Measurements from ENCODE around the gene PCDHGA1.
"Not testable (repeated sequence)": the region's sequence is repeated elsewhere in the genome, so short reads cannot be mapped to it uniquely, and the experiment has no call there.

PCDHGA1 gene

DNA sequence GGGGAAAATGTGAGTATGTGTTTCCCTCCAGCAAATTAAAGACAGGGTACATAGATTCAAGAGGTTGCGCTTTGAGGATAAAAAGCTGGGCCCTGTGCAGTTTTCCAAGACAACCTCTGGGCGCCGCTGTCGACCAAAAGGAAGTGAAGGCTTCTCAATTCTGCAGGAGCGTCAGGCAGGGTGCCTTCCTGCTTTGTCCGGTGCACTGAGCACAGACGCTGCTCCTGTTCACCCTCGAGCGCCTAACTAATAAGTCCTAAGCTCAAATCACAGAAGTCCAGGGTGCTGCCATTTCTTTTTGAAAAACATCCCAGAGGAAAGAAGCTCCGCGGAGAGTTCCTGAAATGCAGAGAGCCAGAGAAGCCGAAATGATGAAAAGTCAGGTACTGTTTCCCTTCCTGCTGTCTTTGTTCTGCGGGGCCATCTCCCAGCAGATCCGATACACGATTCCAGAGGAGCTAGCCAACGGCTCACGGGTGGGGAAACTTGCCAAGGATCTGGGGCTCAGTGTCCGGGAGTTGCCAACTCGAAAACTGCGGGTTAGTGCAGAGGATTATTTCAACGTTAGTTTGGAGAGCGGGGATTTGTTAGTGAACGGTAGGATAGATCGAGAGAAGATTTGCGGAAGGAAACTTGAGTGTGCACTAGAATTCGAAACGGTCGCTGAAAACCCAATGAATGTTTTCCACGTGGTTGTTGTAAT lies 19.8 kb downstream of the PCDHGA1 start, which contains the start of gene PCDHGB1:
PCDHGB1 (plus strand) TSS at position 183 of the 703 bp plus-strand sequence; CDS start at position 345, 162 bp downstream.
- DNase-seq, result peak; percentile 48

DNA sequence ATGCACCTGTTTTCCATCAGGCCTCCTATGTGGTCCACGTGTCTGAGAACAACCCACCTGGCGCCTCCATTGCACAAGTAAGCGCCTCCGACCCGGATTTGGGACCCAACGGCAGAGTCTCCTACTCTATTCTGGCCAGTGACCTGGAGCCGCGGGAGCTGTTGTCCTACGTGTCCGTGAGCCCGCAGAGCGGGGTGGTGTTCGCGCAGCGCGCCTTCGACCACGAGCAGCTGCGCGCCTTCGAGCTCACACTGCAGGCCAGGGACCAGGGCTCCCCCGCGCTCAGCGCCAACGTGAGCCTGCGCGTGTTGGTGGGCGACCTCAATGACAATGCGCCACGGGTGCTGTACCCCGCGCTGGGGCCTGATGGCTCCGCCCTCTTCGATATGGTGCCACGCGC lies 21.3 kb downstream of the PCDHGA1 start:
- no peak for DNase-seq

DNA sequence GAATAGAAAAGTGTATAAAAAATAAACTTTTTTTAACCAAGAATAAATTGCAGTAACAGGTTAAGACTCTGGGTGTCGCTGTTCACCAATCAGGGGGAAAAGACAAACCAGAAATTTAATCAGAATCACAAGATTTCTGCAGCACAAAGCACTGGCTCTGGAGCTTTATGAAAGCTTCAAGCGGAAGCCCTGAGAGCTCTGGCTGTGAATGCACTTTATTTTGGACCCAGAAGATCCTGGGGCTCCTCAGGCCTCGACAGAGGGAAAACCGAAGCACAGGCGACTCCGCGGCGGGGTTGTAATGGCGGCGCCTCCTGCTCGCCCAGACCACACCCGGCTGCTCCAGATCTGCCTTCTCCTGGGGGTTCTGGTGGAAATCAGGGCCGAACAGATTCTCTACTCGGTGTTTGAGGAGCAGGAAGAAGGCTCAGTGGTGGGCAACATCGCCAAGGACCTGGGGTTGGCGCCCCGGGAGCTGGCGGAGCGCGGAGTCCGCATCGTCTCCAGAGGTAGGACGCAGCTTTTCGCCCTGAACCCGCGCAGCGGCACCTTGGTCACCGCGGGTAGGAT lies 24.7 kb downstream of the PCDHGA1 start, which contains the start of gene PCDHGA4:
PCDHGA4 (plus strand) TSS at position 122 of the 570 bp plus-strand sequence; CDS start at position 209, 87 bp downstream.
- no peak for DNase-seq

DNA sequence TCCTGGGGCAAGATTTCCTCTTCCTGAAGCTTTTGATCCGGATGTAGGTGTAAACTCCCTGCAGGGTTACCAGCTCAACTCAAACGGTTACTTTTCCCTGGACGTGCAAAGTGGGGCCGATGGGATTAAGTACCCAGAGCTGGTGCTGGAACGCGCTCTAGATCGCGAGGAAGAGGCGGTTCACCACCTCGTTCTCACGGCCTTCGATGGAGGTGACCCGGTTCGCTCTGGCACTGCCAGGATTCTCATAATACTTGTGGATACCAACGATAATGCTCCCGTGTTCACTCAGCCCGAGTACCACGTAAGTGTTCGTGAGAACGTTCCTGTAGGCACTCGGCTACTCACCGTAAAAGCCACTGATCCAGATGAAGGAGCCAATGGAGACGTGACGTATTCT lies 25.3 kb downstream of the PCDHGA1 start:
- no peak for DNase-seq

DNA sequence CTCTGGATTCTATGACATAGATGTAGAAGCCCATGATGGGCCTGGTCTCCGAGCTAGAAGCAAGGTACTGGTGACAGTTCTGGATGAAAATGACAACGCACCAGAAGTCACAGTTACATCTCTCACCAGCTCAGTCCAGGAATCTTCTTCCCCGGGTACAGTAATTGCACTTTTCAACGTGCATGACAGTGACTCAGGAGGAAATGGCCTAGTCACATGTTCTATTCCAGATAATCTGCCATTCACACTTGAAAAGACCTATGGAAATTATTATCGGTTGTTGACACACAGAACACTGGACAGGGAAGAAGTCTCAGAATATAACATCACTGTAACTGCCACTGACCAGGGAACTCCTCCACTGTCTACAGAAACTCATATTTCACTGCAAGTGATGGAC lies 25.8 kb downstream of the PCDHGA1 start:
- no peak for DNase-seq

DNA sequence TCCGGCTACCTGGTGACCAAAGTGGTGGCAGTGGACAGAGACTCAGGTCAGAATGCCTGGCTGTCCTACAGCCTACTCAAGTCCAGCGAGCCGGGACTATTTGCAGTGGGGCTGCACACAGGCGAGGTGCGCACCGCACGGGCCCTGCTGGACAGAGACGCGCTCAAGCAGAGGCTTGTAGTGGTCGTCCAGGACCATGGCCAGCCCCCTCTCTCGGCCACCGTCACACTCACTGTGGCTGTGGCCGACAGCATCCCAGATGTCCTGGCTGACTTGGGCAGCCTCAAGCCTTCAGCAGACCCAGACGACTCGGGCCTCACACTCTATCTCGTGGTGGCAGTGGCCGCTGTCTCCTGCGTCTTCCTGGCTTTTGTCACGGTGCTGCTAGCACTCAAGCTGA lies 26.6 kb downstream of the PCDHGA1 start:
- no peak for DNase-seq

DNA sequence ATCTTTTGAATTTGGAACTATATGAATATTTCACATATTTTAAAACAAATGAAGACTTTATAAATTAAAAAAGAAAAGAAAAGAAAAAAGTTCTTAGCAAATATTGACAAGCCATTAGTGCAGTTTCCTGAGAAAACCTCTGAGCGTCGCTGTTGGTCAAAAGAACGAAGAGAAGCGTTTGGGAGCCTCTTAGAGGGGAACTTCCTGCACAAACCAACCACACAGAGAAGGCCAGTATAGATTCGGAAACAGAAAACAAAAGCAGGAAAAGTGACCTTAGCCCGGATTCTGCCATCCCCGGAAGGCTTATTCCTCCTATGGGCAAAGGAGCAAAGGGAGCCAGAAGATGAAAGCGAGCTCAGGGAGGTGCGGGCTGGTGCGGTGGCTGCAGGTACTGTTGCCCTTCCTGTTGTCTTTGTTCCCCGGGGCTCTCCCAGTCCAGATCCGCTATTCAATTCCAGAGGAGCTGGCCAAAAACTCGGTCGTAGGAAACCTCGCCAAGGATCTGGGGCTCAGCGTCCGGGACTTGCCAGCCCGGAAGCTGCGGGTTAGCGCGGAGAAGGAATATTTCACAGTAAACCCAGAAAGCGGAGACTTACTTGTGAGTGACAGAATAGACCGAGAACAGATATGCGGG lies 29.6 kb downstream of the PCDHGA1 start, which contains the start of gene PCDHGB2:
PCDHGB2 (plus strand) TSS at position 205 of the 637 bp plus-strand sequence; CDS start at position 347, 142 bp downstream.
- DNase-seq, result peak; percentile 18

DNA sequence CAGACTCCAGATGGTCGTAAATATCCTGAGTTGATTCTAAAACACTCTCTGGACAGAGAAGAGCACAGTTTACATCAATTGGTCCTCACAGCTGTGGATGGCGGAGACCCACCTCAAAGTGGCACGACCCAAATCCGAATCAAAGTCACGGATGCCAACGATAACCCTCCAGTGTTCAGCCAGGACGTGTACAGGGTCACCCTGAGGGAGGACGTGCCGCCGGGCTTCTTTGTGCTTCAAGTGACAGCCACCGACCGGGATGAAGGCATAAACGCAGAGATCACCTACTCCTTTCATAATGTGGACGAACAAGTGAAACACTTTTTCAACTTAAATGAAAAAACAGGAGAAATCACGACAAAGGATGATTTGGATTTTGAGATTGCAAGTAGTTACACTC lies 30.4 kb downstream of the PCDHGA1 start:
- no peak for DNase-seq

DNA sequence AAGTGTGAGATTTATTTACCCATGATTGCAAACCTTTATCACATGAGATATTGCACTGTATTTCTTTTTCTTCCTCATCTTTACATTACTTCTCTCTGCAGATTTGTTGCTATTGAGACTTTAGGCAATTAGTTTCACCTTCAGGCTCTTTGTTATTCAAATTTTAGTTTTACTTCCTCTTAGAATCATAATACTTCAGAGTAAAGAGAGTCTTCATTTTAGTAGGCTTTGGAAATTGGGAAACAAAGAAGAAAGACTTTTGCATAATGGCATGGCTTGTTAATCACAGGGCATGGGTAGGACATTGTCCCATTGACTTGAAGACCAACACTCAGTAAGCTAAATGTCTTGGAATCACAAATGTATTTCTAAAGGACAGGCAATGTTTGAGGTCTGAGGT lies 32.4 kb downstream of the PCDHGA1 start:
- no peak for DNase-seq

DNA sequence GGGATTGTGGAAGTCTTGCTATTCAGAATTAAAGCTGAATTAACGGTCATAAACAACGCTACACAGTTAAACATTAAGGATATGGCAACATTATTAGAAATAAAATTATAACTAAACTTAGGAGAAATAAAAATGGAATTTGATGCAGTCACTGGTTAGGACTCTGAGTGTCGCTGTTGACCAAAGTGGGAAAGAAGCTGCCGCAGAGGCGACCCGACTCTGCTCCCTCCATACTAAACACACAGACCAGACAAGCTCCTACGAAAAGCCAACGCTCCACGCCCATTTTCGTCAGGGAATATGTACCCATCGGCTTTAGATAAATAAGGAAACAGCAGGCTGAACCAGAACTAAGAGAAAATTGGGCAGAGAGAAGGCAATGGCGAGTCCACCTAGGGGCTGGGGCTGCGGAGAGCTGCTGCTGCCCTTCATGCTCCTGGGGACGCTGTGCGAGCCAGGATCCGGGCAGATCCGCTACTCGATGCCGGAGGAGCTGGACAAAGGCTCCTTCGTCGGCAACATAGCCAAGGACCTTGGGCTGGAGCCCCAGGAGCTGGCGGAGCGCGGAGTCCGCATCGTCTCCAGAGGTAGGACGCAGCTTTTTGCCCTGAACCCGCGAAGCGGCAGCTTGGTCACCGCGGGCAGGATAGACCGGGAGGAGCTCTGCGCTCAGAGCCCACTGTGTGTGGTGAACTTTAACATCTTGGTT lies 33.8 kb downstream of the PCDHGA1 start, which contains the start of gene PCDHGA5:
PCDHGA5 (plus strand) TSS at position 211 of the 709 bp plus-strand sequence; CDS start at position 380, 169 bp downstream.
- no peak for DNase-seq

DNA sequence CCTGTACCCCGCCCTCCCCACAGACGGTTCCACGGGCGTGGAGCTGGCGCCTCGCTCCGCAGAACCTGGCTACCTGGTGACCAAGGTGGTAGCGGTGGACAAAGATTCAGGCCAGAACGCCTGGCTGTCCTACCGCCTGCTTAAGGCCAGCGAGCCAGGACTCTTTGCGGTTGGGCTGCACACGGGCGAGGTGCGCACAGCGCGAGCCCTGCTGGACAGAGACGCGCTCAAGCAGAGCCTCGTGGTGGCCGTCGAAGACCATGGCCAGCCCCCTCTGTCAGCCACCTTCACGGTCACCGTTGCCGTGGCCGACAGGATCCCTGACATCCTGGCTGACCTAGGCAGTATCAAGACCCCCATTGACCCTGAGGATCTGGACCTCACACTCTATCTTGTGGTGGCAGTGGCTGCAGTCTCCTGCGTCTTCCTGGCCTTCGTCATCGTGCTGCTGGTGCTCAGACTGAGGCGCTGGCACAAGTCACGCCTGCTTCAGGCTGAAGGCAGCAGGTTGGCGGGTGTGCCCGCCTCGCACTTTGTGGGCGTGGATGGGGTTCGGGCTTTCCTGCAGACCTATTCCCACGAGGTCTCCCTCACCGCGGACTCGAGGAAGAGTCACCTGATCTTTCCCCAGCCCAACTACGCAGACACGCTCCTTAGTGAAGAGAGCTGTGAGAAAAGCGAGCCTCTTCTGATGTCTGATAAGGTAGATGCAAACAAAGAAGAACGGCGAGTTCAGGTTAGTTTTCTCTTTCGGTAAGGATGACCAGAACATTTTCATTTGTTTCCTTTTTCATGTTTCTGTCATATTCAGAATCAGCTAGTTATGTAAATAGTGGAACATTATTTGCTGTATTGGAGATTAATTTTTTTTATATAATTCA lies 35.9 kb downstream of the PCDHGA1 start:
- DNase-seq, result no peak

DNA sequence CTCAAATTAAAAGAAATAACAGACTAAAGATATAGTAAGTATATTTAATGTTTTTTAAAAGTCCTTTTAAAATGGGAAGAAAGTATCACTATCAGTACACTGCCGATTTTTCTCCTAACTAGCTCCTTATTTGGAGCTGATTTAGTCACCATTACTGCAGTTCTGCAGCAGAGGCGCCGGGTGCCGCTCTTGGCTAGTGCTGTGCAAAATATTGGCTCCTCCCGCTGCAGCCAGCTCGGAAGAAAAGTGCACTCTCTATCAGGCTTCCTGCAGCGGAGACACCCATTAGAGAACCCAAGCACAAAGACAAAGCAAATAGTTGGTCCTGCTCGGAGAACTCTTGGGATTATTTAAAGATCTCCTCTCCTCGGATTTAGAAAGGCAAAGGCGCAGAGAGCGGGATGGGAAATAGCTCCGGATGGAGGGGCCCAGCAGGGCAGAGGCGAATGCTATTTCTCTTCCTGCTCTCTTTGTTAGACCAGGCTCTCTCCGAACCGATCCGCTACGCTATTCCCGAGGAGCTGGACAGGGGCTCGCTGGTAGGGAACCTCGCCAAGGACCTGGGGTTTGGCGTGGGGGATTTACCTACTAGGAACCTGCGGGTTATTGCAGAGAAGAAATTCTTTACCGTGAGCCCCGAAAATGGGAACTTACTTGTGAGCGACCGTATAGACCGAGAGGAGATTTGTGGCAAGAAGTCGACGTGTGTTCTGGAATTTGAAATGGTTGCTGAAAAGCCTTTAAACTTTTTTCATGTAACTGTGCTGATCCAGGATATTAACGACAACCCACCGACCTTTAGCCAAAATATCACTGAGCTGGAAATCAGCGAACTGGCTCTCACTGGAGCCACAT lies 39.9 kb downstream of the PCDHGA1 start, which contains the start of gene PCDHGB3:
PCDHGB3 (plus strand) TSS at position 249 of the 855 bp plus-strand sequence; CDS start at position 402, 153 bp downstream.
- DNase-seq, result no peak

DNA sequence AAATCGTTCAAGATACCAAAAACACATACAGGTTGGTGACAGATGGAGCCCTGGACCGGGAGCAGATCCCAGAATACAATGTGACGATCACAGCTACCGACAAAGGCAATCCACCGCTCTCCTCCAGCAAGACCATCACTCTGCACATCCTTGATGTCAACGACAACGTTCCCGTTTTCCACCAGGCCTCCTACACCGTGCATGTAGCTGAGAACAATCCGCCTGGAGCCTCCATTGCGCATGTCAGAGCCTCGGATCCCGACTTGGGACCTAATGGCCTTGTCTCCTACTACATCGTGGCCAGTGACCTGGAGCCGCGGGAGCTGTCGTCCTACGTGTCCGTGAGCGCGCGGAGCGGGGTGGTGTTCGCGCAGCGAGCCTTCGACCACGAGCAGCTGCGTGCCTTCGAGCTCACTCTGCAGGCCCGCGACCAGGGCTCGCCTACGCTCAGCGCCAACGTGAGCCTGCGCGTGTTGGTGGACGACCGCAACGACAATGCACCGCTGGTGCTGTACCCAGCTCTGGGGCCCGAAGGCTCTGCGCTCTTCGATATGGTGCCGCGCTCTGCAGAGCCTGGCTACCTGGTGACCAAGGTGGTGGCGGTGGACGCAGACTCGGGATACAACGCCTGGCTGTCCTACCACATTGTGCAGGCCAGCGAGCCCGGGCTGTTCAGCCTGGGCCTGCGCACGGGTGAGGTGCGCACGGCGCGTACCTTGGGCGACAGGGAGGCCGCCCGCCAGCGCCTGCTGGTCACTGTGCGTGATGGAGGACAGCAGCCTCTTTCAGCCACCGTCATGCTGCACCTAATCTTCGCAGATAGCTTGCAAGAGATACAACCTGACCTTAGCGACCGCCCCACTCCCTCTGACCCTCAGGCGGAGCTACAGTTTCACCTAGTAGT lies 41.5 kb downstream of the PCDHGA1 start:
- no peak for DNase-seq

DNA sequence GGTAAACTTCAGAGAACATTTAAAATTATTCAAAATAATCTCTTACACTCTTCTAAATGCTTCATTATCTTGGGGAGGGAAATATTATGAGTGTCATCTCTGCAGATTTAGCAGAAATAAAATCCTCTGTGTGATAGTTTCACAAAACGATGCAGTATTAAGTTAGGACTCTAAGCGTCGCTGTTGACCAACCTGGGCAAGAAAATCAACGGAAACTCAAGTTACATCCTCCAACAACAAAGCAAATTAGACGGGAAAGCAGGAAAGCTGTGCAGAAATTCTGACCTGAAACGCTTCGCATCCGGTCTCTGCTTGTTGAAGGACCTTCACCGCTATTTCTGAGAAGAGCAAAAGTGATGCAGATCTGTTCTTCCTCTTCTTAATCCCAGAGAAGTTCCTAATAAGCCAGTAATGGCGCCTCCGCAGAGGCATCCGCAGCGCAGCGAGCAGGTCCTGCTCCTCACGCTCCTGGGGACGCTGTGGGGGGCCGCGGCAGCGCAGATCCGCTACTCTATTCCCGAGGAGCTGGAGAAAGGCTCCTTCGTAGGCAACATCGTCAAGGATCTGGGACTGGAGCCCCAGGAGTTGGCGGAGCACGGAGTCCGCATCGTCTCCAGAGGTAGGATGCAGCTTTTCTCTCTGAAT lies 43.5 kb downstream of the PCDHGA1 start, which contains the start of gene PCDHGA6:
PCDHGA6 (plus strand) TSS at position 219 of the 645 bp plus-strand sequence; CDS start at position 412, 193 bp downstream.
- DNase-seq, result no peak

DNA sequence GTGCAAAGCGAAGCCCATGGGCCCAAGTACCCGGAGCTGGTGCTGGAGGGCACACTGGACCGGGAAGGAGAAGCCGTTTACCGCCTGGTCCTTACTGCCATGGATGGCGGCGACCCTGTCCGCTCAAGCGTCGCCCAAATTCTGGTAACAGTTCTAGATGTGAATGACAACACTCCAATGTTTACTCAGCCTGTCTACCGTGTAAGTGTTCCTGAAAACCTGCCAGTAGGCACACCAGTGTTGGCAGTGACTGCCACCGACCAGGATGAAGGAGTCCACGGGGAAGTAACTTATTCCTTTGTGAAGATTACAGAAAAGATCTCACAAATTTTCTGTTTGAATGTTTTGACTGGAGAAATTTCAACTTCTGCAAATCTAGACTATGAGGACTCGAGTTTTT lies 44.3 kb downstream of the PCDHGA1 start:
- no peak for DNase-seq

DNA sequence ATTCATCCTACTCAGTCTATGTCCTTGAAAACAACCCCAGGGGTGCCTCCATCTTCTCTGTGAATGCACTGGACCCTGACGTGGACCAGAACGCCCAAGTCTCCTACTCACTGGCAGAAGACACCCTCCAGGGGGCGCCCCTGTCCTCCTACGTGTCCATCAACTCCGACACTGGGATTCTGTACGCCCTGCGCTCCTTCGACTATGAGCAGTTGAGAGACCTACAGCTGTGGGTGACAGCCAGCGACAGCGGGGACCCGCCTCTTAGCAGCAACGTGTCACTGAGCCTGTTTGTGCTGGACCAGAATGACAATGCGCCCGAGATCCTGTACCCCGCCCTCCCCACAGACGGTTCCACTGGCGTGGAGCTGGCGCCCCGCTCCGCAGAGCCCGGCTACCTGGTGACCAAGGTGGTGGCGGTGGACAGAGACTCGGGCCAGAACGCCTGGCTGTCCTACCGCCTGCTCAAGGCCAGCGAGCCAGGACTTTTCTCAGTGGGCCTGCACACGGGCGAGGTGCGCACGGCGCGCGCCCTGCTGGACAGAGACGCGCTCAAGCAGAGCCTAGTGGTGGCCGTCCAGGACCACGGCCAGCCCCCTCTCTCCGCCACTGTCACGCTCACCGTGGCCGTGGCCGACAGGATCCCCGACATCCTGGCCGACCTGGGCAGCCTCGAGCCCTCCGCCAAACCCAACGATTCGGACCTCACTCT lies 45.3 kb downstream of the PCDHGA1 start:
- not testable (repeated sequence) for DNase-seq

DNA sequence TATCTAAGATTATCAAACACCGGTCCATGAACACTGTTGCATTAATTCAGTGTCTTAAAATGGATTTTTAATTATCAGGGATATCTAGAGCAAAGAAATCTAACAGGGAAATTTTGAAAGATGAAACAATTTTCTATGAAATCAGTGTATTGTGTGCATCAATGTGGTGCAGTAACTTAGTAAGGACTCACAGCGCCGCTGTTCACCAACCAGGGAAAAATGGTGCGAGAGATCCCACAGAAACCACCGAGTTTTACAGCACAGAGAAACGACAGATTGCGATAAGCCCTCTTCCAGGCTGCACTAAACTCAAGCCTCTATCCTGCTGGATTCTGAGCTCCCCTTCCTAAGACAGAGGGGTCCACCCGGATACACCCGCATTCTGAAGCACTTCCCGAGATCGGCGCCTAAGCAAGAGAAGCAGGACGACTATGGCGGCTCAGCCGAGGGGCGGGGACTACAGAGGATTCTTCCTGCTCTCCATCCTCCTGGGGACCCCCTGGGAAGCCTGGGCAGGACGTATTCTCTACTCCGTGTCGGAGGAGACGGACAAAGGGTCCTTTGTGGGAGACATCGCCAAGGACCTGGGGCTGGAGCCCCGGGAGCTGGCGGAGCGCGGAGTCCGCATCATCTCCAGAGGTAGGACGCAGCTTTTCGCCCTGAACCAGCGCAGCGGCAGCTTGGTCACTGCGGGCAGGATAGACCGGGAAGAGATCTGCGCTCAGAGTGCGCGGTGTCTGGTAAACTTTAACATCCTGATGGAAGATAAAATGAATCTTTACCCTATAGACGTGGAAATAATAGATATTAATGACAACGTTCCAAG lies 52.4 kb downstream of the PCDHGA1 start, which contains the start of gene PCDHGA7:
PCDHGA7 (plus strand) TSS at position 274 of the 826 bp plus-strand sequence; CDS start at position 432, 158 bp downstream.
- DNase-seq, result no peak
